PC-3 (cell line): Measurements from ENCODE around the gene MPC2. TPM values are rescaled to one million over a fixed set of nuclear protein-coding genes. Genes with fewer than 3 reads are reported as not detected.
A peak's percentile ranks its signal among the peaks of the same experiment; 100 is the strongest.

ENCODE experiments used
- ATAC-seq: fragments of 200-7000 bp; cut with Tn5 transposase; 2 replicates; pipeline ENCODE4 v1.9.1; 2020; ENCODE audit warnings: mild to moderate bottlenecking, moderate library complexity
- Bru-seq: library from RNA; stranded (reverse); fragments of 400-500 nt; gene quantifications from one replicate; lab custom pipeline; 2021; lab: Mats Ljungman, UMichigan
- BruChase-seq, 2 experiments: library from RNA; stranded (reverse); fragments of 400-500 nt; gene quantifications; one replicate each; lab custom pipeline; 2021; lab: Mats Ljungman, UMichigan
- BruUV-seq: library from RNA; stranded (reverse); fragments of 400-500 nt; replicated peaks from 2 replicates; lab custom pipeline; 2021; lab: Mats Ljungman, UMichigan
- CTCF ChIA-PET: fragments of 300-600 bp; sonication (Branson Sonifier 250); formaldehyde crosslinking; loops from one replicate; lab custom pipeline; 2022; ENCODE audit warnings: antibody characterized with exemption; lab: Charles Lee
- POLR2A ChIA-PET: fragments of 300-600 bp; sonication (Branson Sonifier 250); formaldehyde crosslinking; loops from one replicate; lab custom pipeline; 2022; ENCODE audit warnings: antibody characterized with exemption; ENCODE audit not compliant: unreplicated experiment; lab: Charles Lee
- DNase-seq: peaks from one replicate; pipeline ENCODE4 v3.0.0-alpha.2; 2015
- H2AFZ ChIP-seq: fragments of 300-600 bp; sonication (generic); 2 replicates; pipeline ENCODE4 v1.6.0; 2016; ENCODE audit warnings: antibody characterized with exemption, low read length
- H3F3A ChIP-seq: fragments of 300-600 bp; sonication (generic); one replicate; pipeline ENCODE4 v1.6.0; 2017; ENCODE audit warnings: antibody characterized with exemption, low read length, control low read depth, mild to moderate bottlenecking; ENCODE audit not compliant: unreplicated experiment
- H3K27ac ChIP-seq: fragments of 300-600 bp; sonication (generic); 2 replicates; pipeline ENCODE4 v1.5.1; 2016; ENCODE audit warnings: mild to moderate bottlenecking, low read length
- H3K27me3 ChIP-seq: fragments of 300-600 bp; sonication (generic); 2 replicates; pipeline ENCODE4 v1.6.1; 2016; ENCODE audit warnings: low read length, mixed read lengths
- H3K36me3 ChIP-seq: fragments of 300-600 bp; sonication (generic); 2 replicates; pipeline ENCODE4 v1.6.1; 2016; ENCODE audit warnings: low read depth, mixed run types, low read length, mixed read lengths
- H3K4me1 ChIP-seq: fragments of 300-600 bp; sonication (generic); 2 replicates; pipeline ENCODE4 v1.5.1; 2016; ENCODE audit warnings: low read length; ENCODE audit not compliant: insufficient read depth
- H3K4me2 ChIP-seq: fragments of 300-600 bp; sonication (generic); 2 replicates; pipeline ENCODE4 v1.6.0; 2016; ENCODE audit warnings: low read length
- H3K4me3 ChIP-seq: fragments of 300-600 bp; sonication (generic); 2 replicates; pipeline ENCODE4 v1.5.1; 2016; ENCODE audit warnings: mild to moderate bottlenecking, low read length, mixed read lengths
- H3K79me2 ChIP-seq: fragments of 300-600 bp; sonication (generic); 2 replicates; pipeline ENCODE4 v1.6.1; 2017; ENCODE audit warnings: low read length, mixed read lengths
- H3K9ac ChIP-seq: fragments of 300-600 bp; sonication (generic); 2 replicates; pipeline ENCODE4 v1.6.0; 2016; ENCODE audit warnings: mild to moderate bottlenecking, low read length
- H3K9me2 ChIP-seq: fragments of 300-600 bp; sonication (generic); replicated peaks from 2 replicates; pipeline ENCODE4 v1.6.1; 2016; ENCODE audit warnings: mixed run types, low read length, mixed read lengths
- H3K9me3 ChIP-seq: fragments of 300-600 bp; sonication (generic); 2 replicates; pipeline ENCODE4 v1.6.1; 2016; ENCODE audit warnings: low read length, mixed read lengths
- H4K20me1 ChIP-seq: fragments of 300-600 bp; sonication (generic); 2 replicates; pipeline ENCODE4 v1.6.1; 2016; ENCODE audit warnings: low read length, mixed read lengths
- CTCF ChIP-seq: fragments of 300-600 bp; sonication (generic); conservative IDR thresholded peaks from 2 replicates; pipeline ENCODE4 v1.5.1; 2017; ENCODE audit warnings: antibody characterized with exemption, low read depth, mild to moderate bottlenecking, low read length
- EZH2 ChIP-seq: fragments of 300-600 bp; sonication (generic); IDR thresholded peaks from one replicate; pipeline ENCODE4 v1.6.1; 2017; ENCODE audit warnings: antibody characterized with exemption, mild to moderate bottlenecking, low read length; ENCODE audit not compliant: unreplicated experiment
- EZH2phosphoT487 ChIP-seq: fragments of 300-600 bp; sonication (generic); IDR thresholded peaks from 2 replicates; pipeline ENCODE4 v1.6.1; 2018; ENCODE audit warnings: mild to moderate bottlenecking, antibody characterized with exemption, low read length, borderline replicate concordance
- intact Hi-C: fragments of 100-400 bp; cut with micrococcal nuclease; formaldehyde crosslinking; loops from 2 replicates; pipeline ENCODE4 v1.9.0; 2023
- long read RNA-seq: library from polyadenylated mRNA; unstranded; transcript quantifications from one replicate; pipeline ENCODE4 v2.0.0, GENCODE V29; 2021; ENCODE audit not compliant: unreplicated experiment
- total RNA-seq: library from RNA; depleted of rRNA; stranded (reverse); fragments of >200 nt; gene quantifications from 2 replicates; pipeline ENCODE4 v1.2.3, GENCODE V29; 2014; rRNA removed

The MPC2 gene
- total RNA-seq, result 56.2 and 60.8 TPM in 2 replicates
- Bru-seq, nascent RNA, result percentile 65 among the genes with signal in this experiment
- BruChase-seq, experiment 1, labeled RNA remaining after a 6-hour chase, result percentile 70 among the genes with signal in this experiment
- BruChase-seq, experiment 2, labeled RNA remaining after a 2-hour chase, result percentile 67 among the genes with signal in this experiment
- long read RNA-seq, transcript MPC2-202 (5 exons, 2,177 nt), result major isoform, 59 of 67 reads
- long read RNA-seq, partial matches to known transcripts, result 3 of 67 reads
- long read RNA-seq, other reads (novel, unspliced or antisense), result 5 of 67 reads

- Histone ChIP-seq H3K9me2 (no peaks in the 10 kb centered on the region), H3K27me3 (no peaks in the 10 kb centered on the region), H2AFZ (peak within 1 kb of the TSS; percentile 87), H3K4me1 (peaks cover 22% of the 10 kb centered on the region), H3K9ac (peak within 1 kb of the TSS; percentile 92), H3K79me2 (peaks cover 88% of the 10 kb centered on the region), H3K9me3 (no peaks in the 10 kb centered on the region), H3K4me3 (peak within 1 kb of the TSS; percentile 79), H3K36me3 (no peaks in the 10 kb centered on the region), H3K27ac (peak within 1 kb of the TSS; percentile 88), H4K20me1 (no peaks in the 10 kb centered on the region), H3F3A (no peaks in the 10 kb centered on the region), H3K4me2 (peak within 1 kb of the TSS; percentile 91)
- ChIA-PET CTCF (interaction anchor here (0.5 to 4.6 kb wide), 3 partner anchors 138 to 220 kb away, joined by 3 to 25 read pairs (median 4); no protein-coding TSS in a partner anchor), POLR2A (interaction anchor here (0.6 kb wide), 1 partner anchor 222 kb away, joined by 3 read pairs; no protein-coding TSS in a partner anchor)
- ATAC-seq (peak; percentile 32), DNase-seq (peak; percentile 76)
- TF ChIP-seq EZH2phosphoT487 (no peak), EZH2 (no peak), CTCF (no peak)
- intact Hi-C loops, result loop anchor here (1.0 to 5.0 kb wide), 5 partner anchors 145 to 715 kb away; partner anchors contain the start of genes MPZL1, POU2F1 and TIPRL
- BruUV-seq, result TSS peak; percentile 53
Observed at GRCh38 chr1:167936930-167937708, at the start of gene MPC2. Gene MPC2, minus strand, starts transcription at chr1:167937072. Its CDS starts 1,231 bp downstream, at chr1:167935841.

GRCh38 chr1:167984886-167985489 lies 48.1 kb upstream of the MPC2 start:
- DNase-seq (no peak), ATAC-seq (no peak)
- ChIA-PET POLR2A (no interaction called here), CTCF (no interaction called here)
- H3K27me3 ChIP-seq, result no peaks in the 10 kb centered on the region
- H3K4me1 ChIP-seq, result peaks cover 14% of the 10 kb centered on the region
- H2AFZ ChIP-seq, result no peak overlapping the region
- peaks cover 5% of the 10 kb centered on the region; the same call in 1 of the 2 replicates for H3K79me2 ChIP-seq
- H3K4me3 ChIP-seq, result no peak overlapping the region
- TF ChIP-seq EZH2phosphoT487 (no peak), EZH2 (no peak), CTCF (no peak)
- H3K27ac ChIP-seq, result no peak overlapping the region
- no peaks in the 10 kb centered on the region for H3K9me2 ChIP-seq
- 0 out of 2 replicates have a peak, but pooled peaks cover 3% of the 10 kb centered on the region for H3K36me3 ChIP-seq
- H3K9ac ChIP-seq, result no peak overlapping the region
- H3K9me3 ChIP-seq, result no peaks in the 10 kb centered on the region
- BruUV-seq, result no TSS peak
- H3F3A ChIP-seq, result peaks cover 5% of the 10 kb centered on the region
- H4K20me1 ChIP-seq, result peaks cover 6% of the 10 kb centered on the region; the same call in 1 of the 2 replicates
- no peak overlapping the region for H3K4me2 ChIP-seq
- intact Hi-C loops, result no loop called here
